ENCODE data around the gene GTF2IRD1.

GRCh38 chr7:74612015-74612829 lies 158.5 kb downstream of the GTF2IRD1 start:
- TF ChIP-seq, protein P1, sequence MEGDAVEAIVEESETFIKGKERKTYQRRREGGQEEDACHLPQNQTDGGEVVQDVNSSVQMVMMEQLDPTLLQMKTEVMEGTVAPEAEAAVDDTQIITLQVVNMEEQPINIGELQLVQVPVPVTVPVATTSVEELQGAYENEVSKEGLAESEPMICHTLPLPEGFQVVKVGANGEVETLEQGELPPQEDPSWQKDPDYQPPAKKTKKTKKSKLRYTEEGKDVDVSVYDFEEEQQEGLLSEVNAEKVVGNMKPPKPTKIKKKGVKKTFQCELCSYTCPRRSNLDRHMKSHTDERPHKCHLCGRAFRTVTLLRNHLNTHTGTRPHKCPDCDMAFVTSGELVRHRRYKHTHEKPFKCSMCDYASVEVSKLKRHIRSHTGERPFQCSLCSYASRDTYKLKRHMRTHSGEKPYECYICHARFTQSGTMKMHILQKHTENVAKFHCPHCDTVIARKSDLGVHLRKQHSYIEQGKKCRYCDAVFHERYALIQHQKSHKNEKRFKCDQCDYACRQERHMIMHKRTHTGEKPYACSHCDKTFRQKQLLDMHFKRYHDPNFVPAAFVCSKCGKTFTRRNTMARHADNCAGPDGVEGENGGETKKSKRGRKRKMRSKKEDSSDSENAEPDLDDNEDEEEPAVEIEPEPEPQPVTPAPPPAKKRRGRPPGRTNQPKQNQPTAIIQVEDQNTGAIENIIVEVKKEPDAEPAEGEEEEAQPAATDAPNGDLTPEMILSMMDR (IDR thresholded peaks at IDR 0.05): no peak
- TF ChIP-seq POLR2AphosphoS5 (IDR thresholded peaks at IDR 0.05; ENCODE audit: low read depth, low read length) (no peak), REST (IDR thresholded peaks at IDR 0.05; ENCODE audit: insufficient read depth in 1 of 2, low read depth in 2 of 2, low read length in 1 of 2) (no peak), TCF7L2 (IDR thresholded peaks at IDR 0.05; ENCODE audit: low read depth, low read length) (no peak)
